ENCODE results near the gene SSR1.
"Not testable (repeated sequence)": the region's sequence is repeated elsewhere in the genome, so short reads cannot be mapped to it uniquely, and the experiment has no call there.

SSR1 gene

GRCh38 chr6:7312616-7313504, at the start of gene SSR1:
TSS of gene SSR1 (minus strand) at chr6:7313199. CDS start at chr6:7313120, 79 bp downstream.
- DNase-seq: peak; percentile 97

DNA sequence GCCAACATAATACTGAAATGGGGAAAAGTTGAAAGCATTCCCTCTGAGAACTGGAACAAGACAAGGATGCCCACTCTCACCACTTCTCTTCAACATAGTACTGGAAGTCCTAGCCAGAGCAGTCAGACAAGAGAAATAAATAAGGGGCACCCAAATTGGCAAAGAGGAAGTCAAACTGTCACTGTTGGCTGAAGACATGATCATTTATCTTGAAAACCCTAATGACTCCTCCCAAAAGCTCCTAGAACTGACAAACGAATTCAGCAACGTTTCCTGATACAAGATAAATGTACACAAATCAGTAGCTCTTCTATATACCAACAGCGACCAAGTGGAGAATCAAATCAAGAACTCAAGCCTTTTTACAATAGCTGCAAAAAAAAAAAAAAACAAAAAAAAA, 38.9 kb upstream of the SSR1 start:
- not testable (repeated sequence) for DNase-seq

DNA sequence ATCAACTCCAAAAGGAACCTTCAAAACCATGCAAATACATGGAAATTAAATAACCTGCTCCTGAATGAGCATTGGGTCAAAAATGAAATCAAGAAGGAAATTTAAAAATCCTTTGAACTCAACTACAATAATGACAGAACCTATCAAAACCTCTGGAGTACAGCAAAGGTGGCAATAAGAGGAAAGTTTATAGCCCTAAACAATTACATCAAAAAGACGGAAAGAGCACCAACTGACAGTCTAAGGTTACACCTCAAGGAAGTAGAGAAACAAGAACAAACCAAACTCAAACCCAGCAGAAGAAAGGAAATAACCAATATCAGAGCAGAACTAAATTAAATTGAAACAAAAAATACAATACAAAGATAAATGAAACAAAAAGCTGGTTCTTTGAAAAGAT, 37.6 kb upstream of the SSR1 start:
- DNase-seq: not testable (repeated sequence)

- not testable (repeated sequence) for DNase-seq
These were observed 34.6 kb upstream of the SSR1 start for GRCh38 chr6:7347551-7347997.

DNA sequence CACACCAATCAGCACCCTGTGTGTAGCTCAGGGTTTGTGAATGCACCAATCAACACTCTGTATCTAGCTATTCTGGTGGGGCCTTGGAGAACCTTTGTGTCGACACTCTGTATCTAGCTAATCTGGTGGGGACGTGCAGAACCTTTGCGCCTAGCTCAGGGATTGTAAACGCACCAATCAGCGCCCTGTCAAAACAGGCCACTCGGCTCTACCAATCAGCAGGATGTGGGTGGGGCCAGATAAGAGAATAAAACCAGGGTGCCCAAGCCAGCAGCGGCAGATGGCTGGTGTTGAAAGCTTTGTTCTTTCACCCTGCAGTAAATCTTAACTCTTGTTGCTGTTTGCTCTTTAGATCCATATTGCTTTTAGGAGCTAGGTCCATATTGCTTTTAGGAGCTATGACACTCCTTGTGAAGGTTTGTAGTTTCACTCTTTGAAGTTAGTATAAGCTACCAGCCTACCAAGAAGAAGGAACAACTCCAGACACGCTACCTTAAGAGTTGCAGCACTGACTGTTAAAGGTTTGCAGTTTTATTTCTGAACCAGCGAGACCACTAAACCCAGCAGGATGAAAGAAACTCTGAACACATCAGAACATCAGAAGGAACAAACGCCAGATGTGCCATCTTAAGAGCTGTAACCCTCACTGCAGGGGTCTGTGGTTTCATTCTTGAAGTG, 31.9 kb upstream of the SSR1 start:
- DNase-seq: not testable (repeated sequence)

DNA sequence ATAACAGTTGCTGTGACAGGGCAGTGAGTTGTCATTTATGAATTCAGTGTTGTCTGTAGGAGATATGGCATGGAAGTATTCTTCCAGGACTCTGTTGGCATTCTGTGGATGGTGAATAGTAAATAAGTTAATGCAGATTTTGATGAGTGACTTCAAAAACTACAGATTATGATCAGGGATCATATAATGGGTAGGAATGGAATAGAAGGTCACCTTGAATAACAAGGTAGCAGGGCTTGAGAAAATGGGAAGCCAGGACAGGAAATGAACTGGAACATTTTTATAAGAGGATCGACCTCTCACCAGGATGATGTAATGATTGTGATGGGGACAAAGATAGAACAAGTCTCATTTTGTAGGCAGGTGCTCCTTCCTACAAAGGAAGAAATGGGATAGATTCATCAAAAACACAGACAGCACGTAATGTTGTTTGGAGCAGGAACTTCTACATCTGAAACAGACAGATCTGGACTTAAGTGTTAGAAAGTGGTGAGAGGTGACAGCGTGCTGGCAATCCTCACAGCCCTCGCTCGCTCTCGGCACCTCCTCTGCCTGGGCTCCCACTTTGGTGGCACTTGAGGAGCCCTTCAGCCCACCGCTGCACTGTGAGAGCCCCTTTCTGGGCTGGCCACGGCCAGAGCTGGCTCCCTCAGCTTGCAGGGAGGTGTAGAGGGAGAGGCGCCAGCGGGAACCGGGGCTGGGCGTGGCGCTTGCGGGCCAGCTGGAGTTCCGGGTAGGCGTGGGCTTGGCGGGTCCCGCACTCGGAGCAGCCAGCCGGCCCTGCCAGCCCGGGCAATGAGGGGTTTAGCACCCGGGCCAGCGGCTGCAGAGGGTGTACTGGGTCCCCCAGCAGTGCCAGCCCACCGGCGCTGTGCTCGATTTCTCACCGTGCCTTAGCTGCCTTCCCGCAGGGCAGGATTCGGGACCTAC, 30.8 kb upstream of the SSR1 start:
- no peak for DNase-seq

DNA sequence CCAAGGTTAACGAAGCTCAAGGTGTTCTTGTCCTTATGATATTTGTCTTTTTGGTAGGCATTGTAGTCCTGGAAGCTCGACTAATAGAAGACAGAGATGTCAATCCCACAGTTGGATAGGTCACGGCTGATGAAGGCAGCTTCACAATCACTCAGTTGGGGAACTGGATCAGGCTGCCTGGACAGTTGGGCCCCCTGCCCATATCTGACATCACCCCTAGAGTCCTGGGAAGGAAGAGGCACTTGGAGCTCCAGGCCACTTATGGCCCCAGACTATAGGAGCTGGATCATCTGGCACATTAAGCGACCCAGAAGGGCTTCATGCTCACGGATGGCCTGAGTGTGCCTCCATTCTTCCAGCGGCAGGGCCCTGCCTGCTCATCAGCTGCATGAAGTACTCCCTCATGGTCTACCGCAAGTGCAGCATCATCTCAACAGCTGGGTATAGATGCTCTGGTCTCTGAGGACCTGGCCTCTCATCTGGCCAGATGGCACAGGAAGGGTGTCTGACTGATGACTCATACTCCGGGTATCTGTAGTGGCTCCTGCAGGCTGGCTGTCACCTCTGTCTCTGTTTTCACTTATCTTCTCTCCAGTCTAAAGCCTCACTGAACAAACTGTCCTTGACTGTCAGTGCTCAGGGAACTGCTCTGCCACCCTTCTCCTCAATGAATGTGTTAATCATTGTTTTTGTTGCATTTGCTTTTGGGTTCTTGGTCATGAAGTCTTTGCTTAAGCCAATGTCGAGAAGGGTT, 29.2 kb upstream of the SSR1 start:
- DNase-seq: no peak

DNA sequence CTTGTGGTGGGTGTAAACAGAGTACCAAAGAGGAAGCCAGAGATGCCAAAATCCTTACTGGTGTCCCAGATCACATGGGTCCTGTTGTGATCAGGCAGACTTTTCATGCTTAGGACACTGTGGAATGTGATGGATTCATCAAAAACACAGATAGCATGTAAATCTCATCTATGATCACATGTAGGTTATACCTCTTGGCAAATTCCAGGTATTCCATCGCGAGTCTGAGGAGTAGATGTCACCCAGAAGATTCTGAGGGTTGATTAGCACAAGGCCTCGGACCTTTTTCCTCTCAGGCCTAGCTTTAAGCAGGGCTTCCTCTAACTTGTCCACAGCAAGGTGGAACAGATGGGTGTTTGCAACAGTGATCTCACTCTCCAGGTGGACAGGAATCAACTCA, 28.3 kb upstream of the SSR1 start:
- DNase-seq: no peak

- DNase-seq: not testable (repeated sequence)
These were observed 26.2 kb upstream of the SSR1 start for GRCh38 chr6:7339007-7339732.

DNA sequence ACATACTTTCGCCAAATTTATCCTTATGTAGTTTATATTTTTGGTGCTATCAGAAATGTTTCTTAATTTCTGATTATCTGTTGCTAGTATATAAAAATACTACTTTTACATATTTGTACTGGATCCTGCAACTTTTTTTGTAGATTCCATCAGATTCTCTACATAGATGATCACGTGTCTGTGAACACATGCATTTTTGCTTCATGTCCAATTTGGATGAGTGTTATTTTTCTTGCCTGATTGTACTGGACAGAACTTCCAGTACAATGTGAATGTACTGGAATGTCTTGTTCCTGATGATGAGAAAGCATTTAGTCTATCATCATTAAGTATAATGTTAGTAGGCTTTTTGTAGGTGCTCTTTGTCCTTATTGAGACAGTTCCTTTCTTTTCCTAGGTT, 25.0 kb upstream of the SSR1 start:
- no peak for DNase-seq

GRCh38 chr6:7335519-7335918, 22.5 kb upstream of the SSR1 start:
- no peak for DNase-seq

GRCh38 chr6:7334685-7335084, 21.7 kb upstream of the SSR1 start:
- DNase-seq: no peak

DNA sequence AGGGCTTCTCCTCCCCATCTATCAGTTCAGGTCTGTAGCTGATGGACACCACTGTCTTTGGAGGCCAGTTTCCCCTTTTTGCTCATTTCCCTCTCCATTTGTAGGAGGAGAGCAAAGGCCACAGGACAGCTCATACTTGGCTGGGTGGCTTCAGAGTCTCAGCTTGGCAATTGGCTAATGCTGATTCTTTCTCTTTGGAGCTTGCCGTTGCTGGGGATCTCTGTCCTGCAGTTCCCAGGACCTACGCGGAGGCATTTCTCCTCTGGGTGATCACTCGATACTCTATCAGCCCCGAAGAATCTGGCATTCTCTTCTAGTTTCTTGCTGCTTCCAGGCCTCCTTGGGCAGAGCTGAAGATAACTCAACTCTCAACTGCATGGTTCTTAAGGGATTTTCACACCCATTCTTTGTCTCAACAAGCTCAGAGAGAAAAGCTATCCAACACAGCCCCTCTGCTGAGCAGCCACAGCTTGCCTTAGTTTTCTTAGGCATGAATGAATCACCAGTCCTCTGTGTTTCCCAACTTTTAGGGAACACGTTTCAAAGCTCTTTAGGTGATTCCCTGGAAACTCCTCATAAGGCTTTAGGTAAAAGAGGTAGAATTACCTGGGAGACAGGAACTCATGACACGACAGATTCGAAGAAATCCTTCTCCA, 19.2 kb upstream of the SSR1 start:
- DNase-seq: no peak

- no peak for DNase-seq
These were observed 18.5 kb upstream of the SSR1 start for GRCh38 chr6:7331452-7331851.

DNA sequence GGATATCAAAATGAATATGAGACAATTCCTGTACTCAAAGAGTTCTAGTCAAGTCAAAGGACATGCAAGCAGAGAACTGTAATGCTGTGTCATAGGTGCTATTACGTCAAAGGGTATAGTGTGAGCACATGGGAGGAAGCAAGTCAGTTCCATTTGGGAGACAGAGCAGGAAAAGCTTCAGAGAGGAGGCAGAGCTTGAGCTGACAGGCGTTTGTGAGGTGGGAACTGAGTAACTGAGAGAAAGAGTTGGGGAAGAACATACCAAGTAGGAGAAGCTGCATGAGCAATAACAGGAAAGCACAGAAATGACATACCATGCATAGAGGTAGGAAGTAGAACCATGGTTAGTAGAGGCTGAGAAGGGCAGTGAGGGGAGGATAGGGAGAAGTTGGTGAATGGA, 15.2 kb upstream of the SSR1 start:
- no peak for DNase-seq

GRCh38 chr6:7325750-7326149, 12.8 kb upstream of the SSR1 start:
- DNase-seq: no peak

- DNase-seq: no peak
These were observed 11.5 kb upstream of the SSR1 start for GRCh38 chr6:7324520-7324919.

GRCh38 chr6:7323074-7323473, 10.1 kb upstream of the SSR1 start:
- no peak for DNase-seq

DNA sequence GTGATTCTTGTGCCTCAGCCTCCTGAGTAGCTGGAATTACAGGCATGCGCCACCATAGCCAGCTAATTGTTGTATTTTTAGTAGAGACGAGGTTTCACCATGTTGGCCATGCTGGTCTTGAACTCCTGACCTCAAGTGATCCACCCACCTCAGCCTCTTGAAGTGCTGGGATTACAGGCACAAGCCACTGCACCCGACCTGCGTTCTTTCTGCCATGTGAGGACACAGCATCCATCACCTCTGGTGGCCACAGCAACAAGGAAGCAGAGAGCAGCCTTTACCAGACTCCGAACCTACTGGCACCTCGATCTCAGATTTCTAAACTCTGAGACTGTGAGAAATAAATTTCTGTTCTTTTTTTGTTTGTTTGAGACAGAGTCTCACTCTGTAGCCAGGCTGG, 8.9 kb upstream of the SSR1 start:
- DNase-seq: not testable (repeated sequence)

- not testable (repeated sequence) for DNase-seq
These were observed 6.4 kb upstream of the SSR1 start for GRCh38 chr6:7319406-7319805.

GRCh38 chr6:7317538-7317937, 4.5 kb upstream of the SSR1 start:
- no peak for DNase-seq

Data from retina (tissue), 1 donor.